NB4 (cell line): ENCODE measurements around the gene SDR42E2.
A peak's percentile ranks its signal among the peaks of the same experiment; 100 is the strongest.

ENCODE experiments used
- DNase-seq: peaks from one replicate; pipeline ENCODE4 v3.0.0; 2010; ENCODE audit warnings: low read depth
- H3K4me3 ChIP-seq: one replicate; pipeline ENCODE4 v1.5.1; 2011; ENCODE audit warnings: mild to moderate bottlenecking, low read depth, low read length, moderate library complexity
- MYC ChIP-seq: IDR thresholded peaks from 2 replicates; pipeline ENCODE4 v1.6.1; 2011; ENCODE audit warnings: low read depth, low read length
- POLR2A ChIP-seq: IDR thresholded peaks from 2 replicates; pipeline ENCODE4 v1.6.1; 2011; ENCODE audit warnings: mild to moderate bottlenecking; ENCODE audit not compliant: insufficient read length; ENCODE audit errors: extremely low read depth
- TF ChIP-seq, protein P1 (sequence below): IDR thresholded peaks from one replicate; pipeline ENCODE4 v1.5.1; 2012; ENCODE audit warnings: low read depth, low read length
- TF ChIP-seq, protein P2 (sequence below): IDR thresholded peaks from 2 replicates; pipeline ENCODE4 v1.6.1; 2011; ENCODE audit warnings: low read depth, low read length

Gene SDR42E2

DNA sequence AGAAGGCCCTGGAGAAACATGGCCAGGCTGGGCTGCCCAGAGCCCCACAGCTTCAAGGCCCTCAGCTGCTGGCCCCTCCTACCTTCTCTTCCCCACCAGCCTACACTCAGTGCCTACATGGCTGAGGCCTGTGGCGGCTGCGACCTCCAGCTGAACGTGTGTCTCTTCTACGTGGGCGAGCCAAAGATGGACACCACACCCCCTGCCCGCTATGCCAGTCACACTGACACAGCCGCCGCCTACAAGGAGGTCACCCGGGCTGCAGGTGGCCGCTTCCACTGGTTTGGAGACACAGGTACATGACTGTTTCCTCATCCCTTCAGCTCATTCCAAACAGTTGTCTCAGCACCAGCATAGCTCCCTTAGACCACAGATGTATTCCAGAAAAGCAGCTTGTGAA is 29.5 kb upstream of the SDR42E2 start:
- TF ChIP-seq, protein P1, sequence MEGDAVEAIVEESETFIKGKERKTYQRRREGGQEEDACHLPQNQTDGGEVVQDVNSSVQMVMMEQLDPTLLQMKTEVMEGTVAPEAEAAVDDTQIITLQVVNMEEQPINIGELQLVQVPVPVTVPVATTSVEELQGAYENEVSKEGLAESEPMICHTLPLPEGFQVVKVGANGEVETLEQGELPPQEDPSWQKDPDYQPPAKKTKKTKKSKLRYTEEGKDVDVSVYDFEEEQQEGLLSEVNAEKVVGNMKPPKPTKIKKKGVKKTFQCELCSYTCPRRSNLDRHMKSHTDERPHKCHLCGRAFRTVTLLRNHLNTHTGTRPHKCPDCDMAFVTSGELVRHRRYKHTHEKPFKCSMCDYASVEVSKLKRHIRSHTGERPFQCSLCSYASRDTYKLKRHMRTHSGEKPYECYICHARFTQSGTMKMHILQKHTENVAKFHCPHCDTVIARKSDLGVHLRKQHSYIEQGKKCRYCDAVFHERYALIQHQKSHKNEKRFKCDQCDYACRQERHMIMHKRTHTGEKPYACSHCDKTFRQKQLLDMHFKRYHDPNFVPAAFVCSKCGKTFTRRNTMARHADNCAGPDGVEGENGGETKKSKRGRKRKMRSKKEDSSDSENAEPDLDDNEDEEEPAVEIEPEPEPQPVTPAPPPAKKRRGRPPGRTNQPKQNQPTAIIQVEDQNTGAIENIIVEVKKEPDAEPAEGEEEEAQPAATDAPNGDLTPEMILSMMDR = no peak
- TF ChIP-seq, protein P2, sequence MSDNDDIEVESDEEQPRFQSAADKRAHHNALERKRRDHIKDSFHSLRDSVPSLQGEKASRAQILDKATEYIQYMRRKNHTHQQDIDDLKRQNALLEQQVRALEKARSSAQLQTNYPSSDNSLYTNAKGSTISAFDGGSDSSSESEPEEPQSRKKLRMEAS = no peak
- no peak for TF ChIP-seq MYC
- no peak for TF ChIP-seq POLR2A
- no peak for DNase-seq
- no peak overlapping the region for H3K4me3 ChIP-seq

DNA sequence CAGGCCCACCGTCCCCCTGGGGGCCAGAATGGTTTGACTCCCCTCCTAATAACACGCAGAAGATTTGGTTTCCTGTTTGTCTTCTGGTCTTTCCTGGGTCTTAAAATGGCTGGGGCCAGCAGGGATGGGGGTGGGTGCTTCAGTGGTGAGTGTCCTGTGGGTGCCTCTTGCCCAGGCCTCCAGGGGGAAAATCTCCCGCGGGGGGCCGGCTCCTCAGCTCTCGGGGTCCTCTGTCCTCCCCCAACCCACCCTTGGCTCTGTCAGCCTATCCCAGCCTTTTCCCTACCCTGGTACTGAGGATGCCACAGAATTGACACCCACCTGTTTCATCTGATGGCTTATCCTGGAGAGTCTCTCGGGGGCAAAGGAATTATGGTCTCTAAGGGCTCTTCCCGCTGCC is 23.8 kb upstream of the SDR42E2 start:
- TF ChIP-seq POLR2A = no peak
- TF ChIP-seq MYC = no peak
- H3K4me3 ChIP-seq = no peak overlapping the region
- DNase-seq = no peak

DNA sequence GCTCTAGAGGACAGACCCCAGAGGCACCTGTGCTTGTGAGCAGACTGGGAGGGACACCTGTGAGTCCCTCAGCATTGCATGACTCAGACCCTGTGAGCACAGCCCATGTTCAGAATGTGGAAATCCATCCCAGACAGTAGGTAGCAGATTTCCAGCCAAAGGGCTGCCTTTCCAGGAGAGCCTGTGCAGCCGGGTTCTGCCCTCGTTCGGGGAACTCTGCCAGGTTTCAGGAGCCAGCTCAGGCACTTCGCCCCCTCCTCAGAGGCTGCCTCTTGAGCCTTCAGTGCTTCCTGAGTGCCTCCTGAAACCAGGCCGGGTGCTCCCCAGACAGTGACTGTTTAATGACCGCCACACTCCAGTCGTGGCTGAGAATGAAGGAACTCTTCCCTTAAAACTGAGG is 23.3 kb upstream of the SDR42E2 start:
- no peak for TF ChIP-seq MYC
- no peak for TF ChIP-seq POLR2A
- TF ChIP-seq, protein P1 = no peak
- TF ChIP-seq, protein P2 = no peak
- no peak overlapping the region for H3K4me3 ChIP-seq
- no peak for DNase-seq

DNA sequence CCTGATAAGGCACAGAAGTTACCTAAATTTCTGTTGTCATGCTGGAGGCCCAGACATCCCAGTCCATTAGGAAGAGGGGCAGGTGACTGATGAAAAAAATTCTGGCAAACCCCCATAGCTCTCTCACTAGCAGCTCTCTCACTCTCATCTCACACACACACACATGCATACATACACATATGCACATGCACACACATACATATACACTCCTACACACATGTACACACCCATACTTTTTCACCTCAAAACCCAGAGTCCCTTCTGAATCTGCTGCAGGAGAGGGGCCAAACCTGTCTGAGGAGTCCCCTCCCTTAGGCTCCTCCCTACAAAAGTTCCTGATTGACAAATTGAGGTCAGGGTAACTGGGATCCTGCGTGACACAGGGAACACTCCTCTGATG is 22.6 kb upstream of the SDR42E2 start:
- no peak overlapping the region for H3K4me3 ChIP-seq
- no peak for DNase-seq
- TF ChIP-seq POLR2A (no peak), MYC (no peak)
- TF ChIP-seq, protein P1 = no peak
- TF ChIP-seq, protein P2 = no peak

DNA sequence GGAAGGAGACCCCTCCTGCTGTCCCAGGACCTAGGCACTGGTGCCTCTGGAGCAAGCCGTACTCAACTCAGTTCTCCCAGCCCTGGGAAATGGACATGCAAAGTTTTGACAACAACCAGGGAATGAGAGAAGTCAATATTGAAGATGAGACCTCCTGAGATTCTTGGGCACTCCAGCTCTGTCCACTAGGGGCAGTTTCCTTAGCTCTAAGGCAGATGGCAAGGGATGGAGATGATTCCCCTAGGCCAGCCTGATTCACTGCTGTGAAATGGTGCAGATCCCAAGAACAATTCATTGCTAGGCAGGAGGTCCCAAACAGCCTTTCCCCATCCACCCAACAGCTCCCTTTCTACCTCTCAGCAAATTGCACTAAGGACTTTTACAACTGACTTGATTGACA is 20.5 kb upstream of the SDR42E2 start:
- DNase-seq = peak; percentile 39
- H3K4me3 ChIP-seq = no peak overlapping the region
- TF ChIP-seq, protein P1 = peak; percentile 72
- no peak for TF ChIP-seq MYC

DNA sequence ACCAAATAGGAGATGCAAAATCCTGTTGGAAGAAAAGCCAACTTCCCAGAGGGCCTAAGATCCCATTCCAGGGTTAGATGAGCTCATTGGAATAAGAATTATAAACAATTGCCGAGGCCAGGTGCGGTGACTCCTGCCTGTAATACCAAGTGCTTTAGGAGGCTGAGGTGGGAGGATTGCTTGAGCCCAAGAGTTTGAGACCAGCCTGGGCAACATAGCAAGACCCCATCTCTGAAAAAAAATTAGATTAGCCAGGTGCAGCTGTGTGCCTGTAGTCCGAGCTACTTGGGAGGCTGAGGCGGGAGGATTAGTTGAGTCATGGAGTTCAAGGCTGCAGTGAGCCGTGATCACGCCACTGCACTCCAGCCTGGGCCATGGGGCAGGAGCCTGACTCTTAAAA is 17.8 kb upstream of the SDR42E2 start:
- no peak for DNase-seq
- no peak overlapping the region for H3K4me3 ChIP-seq
- no peak for TF ChIP-seq MYC
- TF ChIP-seq, protein P2 = no peak
- TF ChIP-seq, protein P1 = no peak
- TF ChIP-seq POLR2A = no peak
